Adrenal gland (tissue), 5 donors: ENCODE results near the gene NELFA.

Experiments used
- POLR2A ChIP-seq, 2 donors: fragments of 450-650 bp; IDR thresholded peaks; one replicate each; pipeline ENCODE4 v1.6.1; 2017; ENCODE audit warnings: antibody characterized with exemption in 2 of 2, mild to moderate bottlenecking in 2 of 2, moderate library complexity in 1 of 2
- TF ChIP-seq, protein P1 (sequence below), 6 experiments: fragments of 450-650 bp in 4 of 6; fragments of 200-600 bp in 2 of 6; sonication (generic) in 1 of 6; IDR thresholded peaks; 1 replicate in 5 of 6; 2 replicates in 1 of 6; pipeline versions ENCODE4 v1.5.1 to v1.8.0; 2016 to 2021; ENCODE audit warnings: antibody characterized with exemption in 6 of 6, mild to moderate bottlenecking in 2 of 6, moderate library complexity in 1 of 6
- donor health status: DM: no; HTN: no; CAD: no.

DNA sequence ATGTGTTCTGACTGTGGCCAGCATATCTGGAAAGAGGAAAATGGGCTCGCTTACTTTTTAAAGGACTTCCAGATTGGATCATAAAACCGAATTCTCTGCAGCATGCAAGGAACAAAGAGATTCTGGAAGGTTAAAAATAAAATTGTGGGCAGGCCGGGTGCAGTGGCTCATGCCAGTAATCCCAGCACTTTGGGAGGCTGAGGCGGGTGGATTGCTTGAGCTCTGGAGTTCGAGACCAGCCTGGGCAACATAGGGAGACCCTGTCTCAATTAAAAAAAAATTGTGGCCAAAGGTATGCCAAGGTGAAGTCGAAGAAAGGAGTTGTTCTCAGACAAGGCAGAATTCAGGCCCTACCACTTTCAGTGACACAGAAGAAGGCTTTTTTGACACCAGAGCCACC is 37.8 kb downstream of the NELFA start:
- TF ChIP-seq, protein P1, sequence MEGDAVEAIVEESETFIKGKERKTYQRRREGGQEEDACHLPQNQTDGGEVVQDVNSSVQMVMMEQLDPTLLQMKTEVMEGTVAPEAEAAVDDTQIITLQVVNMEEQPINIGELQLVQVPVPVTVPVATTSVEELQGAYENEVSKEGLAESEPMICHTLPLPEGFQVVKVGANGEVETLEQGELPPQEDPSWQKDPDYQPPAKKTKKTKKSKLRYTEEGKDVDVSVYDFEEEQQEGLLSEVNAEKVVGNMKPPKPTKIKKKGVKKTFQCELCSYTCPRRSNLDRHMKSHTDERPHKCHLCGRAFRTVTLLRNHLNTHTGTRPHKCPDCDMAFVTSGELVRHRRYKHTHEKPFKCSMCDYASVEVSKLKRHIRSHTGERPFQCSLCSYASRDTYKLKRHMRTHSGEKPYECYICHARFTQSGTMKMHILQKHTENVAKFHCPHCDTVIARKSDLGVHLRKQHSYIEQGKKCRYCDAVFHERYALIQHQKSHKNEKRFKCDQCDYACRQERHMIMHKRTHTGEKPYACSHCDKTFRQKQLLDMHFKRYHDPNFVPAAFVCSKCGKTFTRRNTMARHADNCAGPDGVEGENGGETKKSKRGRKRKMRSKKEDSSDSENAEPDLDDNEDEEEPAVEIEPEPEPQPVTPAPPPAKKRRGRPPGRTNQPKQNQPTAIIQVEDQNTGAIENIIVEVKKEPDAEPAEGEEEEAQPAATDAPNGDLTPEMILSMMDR (IDR thresholded peaks at IDR 0.05), result no peak
- TF ChIP-seq POLR2A (IDR thresholded peaks at IDR 0.05), result no peak
